GM12878 (cell line): ENCODE data around the gene TUBGCP2. TPM values are rescaled to one million over a fixed set of nuclear protein-coding genes. Genes with fewer than 3 reads are reported as not detected.

ENCODE experiments used
- ATAC-seq: fragments of 200-7000 bp; cut with Tn5 transposase; 3 replicates; pipeline ENCODE4 v1.9.1; 2020; ENCODE audit warnings: mild to moderate bottlenecking, moderate library complexity
- BruUV-seq: library from RNA; stranded (reverse); fragments of 400-500 nt; replicated peaks from 2 replicates; lab custom pipeline; 2021; lab: Mats Ljungman, UMichigan
- CTCF ChIA-PET: fragments of 300-600 bp; sonication (Branson Sonifier 250); formaldehyde crosslinking; extraction: SDS; loops from one replicate; lab custom pipeline; 2021; ENCODE audit warnings: inconsistent platforms; lab: Yijun Ruan, JAX
- POLR2A ChIA-PET: fragments of 350-600 bp; formaldehyde crosslinking; extraction: SDS; loops from one replicate; lab custom pipeline; 2021; ENCODE audit warnings: inconsistent platforms; lab: Charles Lee
- RAD21 ChIA-PET: fragments of 300-600 bp; sonication (Branson Sonifier 250); formaldehyde crosslinking; loops from one replicate; lab custom pipeline; 2023; ENCODE audit warnings: antibody characterized with exemption; ENCODE audit not compliant: unreplicated experiment; lab: Charles Lee
- SMC1A ChIA-PET: fragments of 300-600 bp; sonication (Branson Sonifier 250); formaldehyde crosslinking; loops from one replicate; lab custom pipeline; 2023; ENCODE audit not compliant: unreplicated experiment, uncharacterized antibody; lab: Charles Lee
- DNase-seq: peaks from one replicate; pipeline ENCODE4 v3.0.0-alpha.2; 2011; ENCODE audit warnings: low read depth, low spot score
- FAIRE-seq: peaks from 3 replicates; lab custom pipeline; 2011; peaks lifted over from hg19 to GRCh38; lab: Jason Lieb, UNC
- H2AFZ ChIP-seq: 2 replicates; pipeline ENCODE4 v1.6.0; 2011; ENCODE audit warnings: low read depth, low read length, control low read depth; ENCODE audit not compliant: control insufficient read depth
- H3K27ac ChIP-seq: 2 replicates; pipeline ENCODE4 v1.5.1; 2011; ENCODE audit warnings: control low read depth; ENCODE audit not compliant: control insufficient read depth, insufficient read depth
- H3K27me3 ChIP-seq, 2 experiments: replicated peaks in 1 of 2; 2 replicates each; pipeline versions ENCODE4 v1.6.0 to v1.6.1; 2011; ENCODE audit warnings: low read length in 1 of 2; ENCODE audit not compliant: control insufficient read depth in 2 of 2, insufficient read depth in 2 of 2
- H3K36me3 ChIP-seq, 2 experiments: 2 replicates each; pipeline ENCODE4 v1.5.1; 2011; ENCODE audit warnings: low read length in 1 of 2; ENCODE audit not compliant: control insufficient read depth in 2 of 2, insufficient read depth in 2 of 2
- H3K4me1 ChIP-seq: 2 replicates; pipeline ENCODE4 v1.6.1; 2011; ENCODE audit warnings: mild to moderate bottlenecking, low read length, moderate library complexity, mixed read lengths; ENCODE audit not compliant: control insufficient read depth, insufficient read depth
- H3K4me2 ChIP-seq: 2 replicates; pipeline ENCODE4 v1.6.0; 2011; ENCODE audit warnings: control low read depth; ENCODE audit not compliant: control insufficient read depth, insufficient read depth
- H3K4me3 ChIP-seq: fragments of 200-600 bp; sonication (generic); 2 replicates; pipeline ENCODE4 v1.5.1; 2016
- H3K79me2 ChIP-seq: 2 replicates; pipeline ENCODE4 v1.6.0; 2011; ENCODE audit warnings: low read length; ENCODE audit not compliant: control insufficient read depth, insufficient read depth
- H3K9ac ChIP-seq: 2 replicates; pipeline ENCODE4 v1.8.0; 2011; ENCODE audit warnings: low read length, control low read depth, mixed read lengths; ENCODE audit not compliant: control insufficient read depth, insufficient read depth
- H3K9me3 ChIP-seq: replicated peaks from 3 replicates; pipeline ENCODE4 v1.5.1; 2011; ENCODE audit warnings: mild to moderate bottlenecking, low read length; ENCODE audit not compliant: control insufficient read depth, insufficient read depth
- H4K20me1 ChIP-seq: 2 replicates; pipeline ENCODE4 v1.6.0; 2011; ENCODE audit not compliant: control insufficient read depth, insufficient read depth
- CEBPZ ChIP-seq: fragments of 150-350 bp; IDR thresholded peaks from 2 replicates; pipeline ENCODE4 v1.6.1; 2016; ENCODE audit warnings: low read depth, low read length
- EGR1 ChIP-seq, 2 experiments: IDR thresholded peaks; 1 replicate in 1 of 2; 2 replicates in 1 of 2; pipeline ENCODE4 v1.6.1; 2011 to 2012; ENCODE audit warnings: low read depth in 2 of 2, low read length in 2 of 2, borderline replicate concordance in 1 of 2, mild to moderate bottlenecking in 1 of 2, moderate library complexity in 1 of 2
- FOXM1 ChIP-seq: IDR thresholded peaks from 2 replicates; pipeline ENCODE4 v1.6.1; 2012; ENCODE audit warnings: low read depth, mild to moderate bottlenecking, inconsistent platforms, low read length, moderate library complexity
- HDGF ChIP-seq: fragments of 450-650 bp; IDR thresholded peaks from 2 replicates; pipeline ENCODE4 v1.6.1; 2016; ENCODE audit warnings: antibody characterized with exemption
- KDM1A ChIP-seq: fragments of 200-600 bp; sonication (generic); IDR thresholded peaks from 2 replicates; pipeline ENCODE4 v1.6.1; 2016; ENCODE audit warnings: borderline replicate concordance
- MLLT1 ChIP-seq: fragments of 450-650 bp; IDR thresholded peaks from 2 replicates; pipeline ENCODE4 v1.6.1; 2016; ENCODE audit warnings: mild to moderate bottlenecking
- MTA3 ChIP-seq: IDR thresholded peaks from 2 replicates; pipeline ENCODE4 v1.6.1; 2012; ENCODE audit warnings: low read length, inconsistent platforms, borderline replicate concordance
- POLR2AphosphoS5 ChIP-seq: IDR thresholded peaks from 2 replicates; pipeline ENCODE4 v1.6.1; 2011; ENCODE audit warnings: mild to moderate bottlenecking, low read length, inconsistent platforms
- SMARCA5 ChIP-seq: fragments of 450-650 bp; IDR thresholded peaks from 2 replicates; pipeline ENCODE4 v1.6.1; 2017; ENCODE audit warnings: mild to moderate bottlenecking
- SMC3 ChIP-seq: IDR thresholded peaks from 2 replicates; pipeline ENCODE4 v1.6.1; 2011; ENCODE audit warnings: low read length, improper control_type of control experiment, borderline replicate concordance
- USF2 ChIP-seq: IDR thresholded peaks from 2 replicates; pipeline ENCODE4 v1.6.1; 2011; ENCODE audit warnings: low read depth, low read length, improper control_type of control experiment, borderline replicate concordance
- ZNF207 ChIP-seq: fragments of 450-650 bp; IDR thresholded peaks from 2 replicates; pipeline ENCODE4 v1.6.1; 2014; ENCODE audit warnings: antibody characterized with exemption, mild to moderate bottlenecking, borderline replicate concordance
- ZNF592 ChIP-seq: fragments of 450-650 bp; IDR thresholded peaks from 2 replicates; pipeline ENCODE4 v1.6.1; 2017; ENCODE audit warnings: mild to moderate bottlenecking, moderate library complexity
- WGBS: methylation state at CpG from one replicate; pipeline ENCODE4 v1.1.6; 2016; ENCODE audit warnings: low lambda C conversion rate; ENCODE audit not compliant: insufficient replicate concordance, insufficient coverage; ENCODE audit errors: missing lambda C conversion rate; 5-methylcytosine and 5-hydroxymethylcytosine counted together
- in situ Hi-C: fragments of 300-500 bp; cut with MboI; formaldehyde crosslinking; loops from 9 replicates; pipeline ENCODE4 v1.14.3; 2018; ENCODE audit warnings: mixed read lengths
- intact Hi-C: fragments of 100-400 bp; cut with micrococcal nuclease; formaldehyde crosslinking; loops from one replicate; pipeline ENCODE4 v1.14.2; 2022; ENCODE audit not compliant: unreplicated experiment
- polyA plus RNA-seq, 11 experiments: library from polyadenylated mRNA; depleted of rRNA in 4 of 11; unstranded in 6 of 11; stranded (reverse) in 5 of 11; fragments of >200 nt; fragmentation: Nextera tagmentation in 4 of 11; fragmentation: Illumina TruSeq in 1 of 11; extraction: Ambion mirVana in 4 of 11; extraction: Trizol in 1 of 11; gene quantifications; 1 replicate in 1 of 11; 2 replicates in 10 of 11; pipeline versions ENCODE4 v1.2.1 to v1.2.3, GENCODE V29; 2011 to 2016; ENCODE audit warnings: inconsistent platforms in 2 of 11, missing spikeins in 2 of 11, low read depth in 1 of 11
- total RNA-seq, 4 experiments: library from RNA; depleted of rRNA in 3 of 4; stranded (reverse); fragments of >200 nt in 3 of 4; fragmentation: Illumina TruSeq in 1 of 4; extraction: Trizol in 1 of 4; gene quantifications; 2 replicates each; pipeline versions ENCODE4 v1.2.1 to v1.2.3, GENCODE V29; 2013 to 2021

Gene TUBGCP2
- total and polyA plus RNA-seq, 10 of the 15 experiments (the other 5 are each of a cell fraction or from before 2014, with no cell fraction given): 4.8 to 47.1 (median 34.7) TPM

GRCh38 chr10:133355266-133355665 lies 46.6 kb upstream of the TUBGCP2 start (continued):
- TF ChIP-seq ZNF592: no peak
- TF ChIP-seq MTA3: no peak
- TF ChIP-seq HDGF: no peak

GRCh38 chr10:133354672-133355240 lies 46.1 kb upstream of the TUBGCP2 start:
- CTCF ChIA-PET: no interaction called here
- no peak overlapping the region for H3K27ac ChIP-seq
- H3K36me3 ChIP-seq: no peaks in the 10 kb centered on the region
- no peaks in the 10 kb centered on the region for H3K9me3 ChIP-seq
- no peaks in the 10 kb centered on the region for H3K27me3 ChIP-seq
- no peak overlapping the region for H3K4me3 ChIP-seq
- FAIRE-seq (no peak), ATAC-seq (no peak), DNase-seq (no peak)
- POLR2A ChIA-PET: interaction anchor here (0.7 kb wide), 1 partner anchor 32 kb away, joined by 3 read pairs; no protein-coding TSS in a partner anchor
- no peak overlapping the region for H2AFZ ChIP-seq
- H3K4me1 ChIP-seq: no peaks in the 10 kb centered on the region
- intact Hi-C loops: no loop called here
- in situ Hi-C loops: no loop called here
- H3K4me2 ChIP-seq: no peak overlapping the region
- no TSS peak for BruUV-seq
- no peak overlapping the region for H3K9ac ChIP-seq
- no peaks in the 10 kb centered on the region; the same call in 1 of the 2 replicates for H3K79me2 ChIP-seq
- no peaks in the 10 kb centered on the region for H4K20me1 ChIP-seq
- SMC1A ChIA-PET: interaction anchor here (1.0 kb wide), 1 partner anchor 25 kb away, joined by 3 read pairs; no protein-coding TSS in a partner anchor
- WGBS: 80% methylated on average over 14 of the region's 14 CpGs
- RAD21 ChIA-PET: no interaction called here
- TF ChIP-seq SMARCA5: no peak
- TF ChIP-seq EGR1 (IDR thresholded peaks at IDR 0.05; ENCODE audit: borderline replicate concordance in 1 of 2, low read depth in 2 of 2, low read length in 2 of 2): no peak
- no peak for TF ChIP-seq USF2
- TF ChIP-seq POLR2AphosphoS5: no peak
- TF ChIP-seq MLLT1: no peak
- no peak for TF ChIP-seq SMC3
- no peak for TF ChIP-seq KDM1A
- TF ChIP-seq CEBPZ: no peak
- TF ChIP-seq ZNF207: no peak
- no peak for TF ChIP-seq FOXM1
